Right hindlimb (tissue), 1 donor: Measurements from ENCODE around the gene NCKAP5.
A peak's percentile ranks its signal among the peaks of the same experiment; 100 is the strongest.

Experiments
- DNase-seq: peaks from one replicate; pipeline ENCODE4 v3.0.0-alpha.2; 2018

NCKAP5 gene

GRCh38 chr2:133568172-133568571, at the start of gene NCKAP5:
Gene NCKAP5 (minus strand): TSS chr2:133568463. CDS start chr2:133517526, 50,937 bp downstream.
- DNase-seq, result peak; percentile 66

- no peak for DNase-seq
Measured at GRCh38 chr2:133609664-133610063, 41.4 kb upstream of the NCKAP5 start.

GRCh38 chr2:133608291-133608690, 40.0 kb upstream of the NCKAP5 start:
- DNase-seq, result no peak

GRCh38 chr2:133607679-133608078, 39.4 kb upstream of the NCKAP5 start:
- no peak for DNase-seq

- DNase-seq, result no peak
Measured at GRCh38 chr2:133606616-133607015, 38.4 kb upstream of the NCKAP5 start.

- no peak for DNase-seq
Measured at GRCh38 chr2:133605766-133606137, 37.5 kb upstream of the NCKAP5 start.

- no peak for DNase-seq
Measured at GRCh38 chr2:133605011-133605765, 36.9 kb upstream of the NCKAP5 start.

GRCh38 chr2:133603109-133603508, 34.8 kb upstream of the NCKAP5 start:
- DNase-seq, result no peak

GRCh38 chr2:133602538-133602937, 34.3 kb upstream of the NCKAP5 start:
- DNase-seq, result peak; percentile 61

- DNase-seq, result no peak
Measured at GRCh38 chr2:133600266-133600928, 32.1 kb upstream of the NCKAP5 start.

- no peak for DNase-seq
Measured at GRCh38 chr2:133599811-133600210, 31.5 kb upstream of the NCKAP5 start.

GRCh38 chr2:133599211-133599803, 31.0 kb upstream of the NCKAP5 start:
- no peak for DNase-seq

- no peak for DNase-seq
Measured at GRCh38 chr2:133598769-133599168, 30.5 kb upstream of the NCKAP5 start.

- DNase-seq, result no peak
Measured at GRCh38 chr2:133596701-133597393, 28.6 kb upstream of the NCKAP5 start.

GRCh38 chr2:133591164-133591563, 22.9 kb upstream of the NCKAP5 start:
- DNase-seq, result peak; percentile 88

GRCh38 chr2:133589456-133589855, 21.2 kb upstream of the NCKAP5 start:
- no peak for DNase-seq

GRCh38 chr2:133588144-133588543, 19.9 kb upstream of the NCKAP5 start:
- no peak for DNase-seq

- DNase-seq, result no peak
Measured at GRCh38 chr2:133586978-133587377, 18.7 kb upstream of the NCKAP5 start.

GRCh38 chr2:133581010-133581760, 12.9 kb upstream of the NCKAP5 start:
- no peak for DNase-seq

GRCh38 chr2:133579274-133579673, 11.0 kb upstream of the NCKAP5 start:
- DNase-seq, result no peak

GRCh38 chr2:133576714-133577113, 8.5 kb upstream of the NCKAP5 start:
- no peak for DNase-seq

- no peak for DNase-seq
Measured at GRCh38 chr2:133574620-133575019, 6.4 kb upstream of the NCKAP5 start.

GRCh38 chr2:133574186-133574585, 5.9 kb upstream of the NCKAP5 start:
- no peak for DNase-seq
